OCI-LY7 (cell line): ENCODE data around the gene PRAME. TPM values are rescaled to one million over a fixed set of nuclear protein-coding genes. Genes with fewer than 3 reads are reported as not detected.

ENCODE experiments used
- BruUV-seq: library from RNA; stranded (reverse); fragments of 400-500 nt; replicated peaks from 2 replicates; lab custom pipeline; 2021; lab: Mats Ljungman, UMichigan
- CTCF ChIA-PET: fragments of 300-600 bp; sonication (Branson Sonifier 250); formaldehyde crosslinking; loops from one replicate; lab custom pipeline; 2022; ENCODE audit warnings: antibody characterized with exemption; ENCODE audit not compliant: unreplicated experiment; lab: Charles Lee
- POLR2A ChIA-PET: fragments of 300-600 bp; sonication (Branson Sonifier 250); formaldehyde crosslinking; loops from one replicate; lab custom pipeline; 2022; ENCODE audit warnings: antibody characterized with exemption; lab: Charles Lee
- DNase-seq: peaks from one replicate; pipeline ENCODE4 v3.0.0-alpha.2; 2015; ENCODE audit warnings: low spot score
- H2AFZ ChIP-seq: fragments of 200-600 bp; sonication (generic), shearing (Covaris generic); 2 replicates; pipeline ENCODE4 v1.6.1; 2014; ENCODE audit warnings: mild to moderate bottlenecking, antibody characterized with exemption, low read length, moderate library complexity
- H3K27ac ChIP-seq: fragments of 200-600 bp; sonication (generic); 2 replicates; pipeline ENCODE4 v1.5.1; 2014; ENCODE audit warnings: mixed run types, low read depth, mild to moderate bottlenecking, moderate library complexity, low read length, inconsistent platforms; ENCODE audit not compliant: poor library complexity, severe bottlenecking
- H3K36me3 ChIP-seq: fragments of 200-600 bp; sonication (generic); 2 replicates; pipeline ENCODE4 v1.6.1; 2014; ENCODE audit warnings: mild to moderate bottlenecking, antibody characterized with exemption, low read length, moderate library complexity, mixed read lengths; ENCODE audit not compliant: insufficient read depth
- H3K4me1 ChIP-seq: fragments of 200-600 bp; sonication (generic); 2 replicates; pipeline ENCODE4 v1.5.1; 2014; ENCODE audit warnings: mild to moderate bottlenecking, low read length; ENCODE audit not compliant: insufficient read depth, poor library complexity, severe bottlenecking
- H3K4me2 ChIP-seq: fragments of 200-600 bp; sonication (generic); 2 replicates; pipeline ENCODE4 v1.6.1; 2014; ENCODE audit warnings: mild to moderate bottlenecking, low read length
- H3K4me3 ChIP-seq: fragments of 200-600 bp; sonication (generic); 2 replicates; pipeline ENCODE4 v1.5.1; 2014; ENCODE audit warnings: mild to moderate bottlenecking, low read depth, low read length; ENCODE audit not compliant: poor library complexity, severe bottlenecking
- H3K79me2 ChIP-seq: fragments of 200-600 bp; sonication (generic); 2 replicates; pipeline ENCODE4 v1.6.1; 2016; ENCODE audit warnings: low read depth, mild to moderate bottlenecking, low read length, moderate library complexity, mixed read lengths; ENCODE audit not compliant: insufficient read depth
- H3K9me2 ChIP-seq: fragments of 200-600 bp; sonication (generic); 2 replicates; pipeline ENCODE4 v1.6.1; 2016; ENCODE audit warnings: mild to moderate bottlenecking, low read length, mixed read lengths; ENCODE audit not compliant: insufficient read depth
- H3K9me3 ChIP-seq: fragments of 200-600 bp; sonication (generic); 2 replicates; pipeline ENCODE4 v1.6.1; 2014; ENCODE audit warnings: mild to moderate bottlenecking, mixed run types, low read length, mixed read lengths
- H4K20me1 ChIP-seq: fragments of 200-600 bp; sonication (generic); 2 replicates; pipeline ENCODE4 v1.6.1; 2014; ENCODE audit warnings: mild to moderate bottlenecking, antibody characterized with exemption, low read length, moderate library complexity, mixed read lengths; ENCODE audit not compliant: insufficient read depth
- EZH2phosphoT487 ChIP-seq: fragments of 200-600 bp; sonication (generic); IDR thresholded peaks from 2 replicates; pipeline ENCODE4 v1.6.1; 2018; ENCODE audit warnings: low read depth, borderline replicate concordance, mild to moderate bottlenecking, mixed run types, antibody characterized with exemption, low read length, moderate library complexity, mixed read lengths
- intact Hi-C: fragments of 100-400 bp; cut with micrococcal nuclease; formaldehyde crosslinking; loops from one replicate; pipeline ENCODE4 v1.10.0; 2022; ENCODE audit not compliant: unreplicated experiment
- total RNA-seq, 2 experiments: library from RNA; depleted of rRNA in 1 of 2; stranded (reverse); fragments of >200 nt in 1 of 2; shearing (Covaris generic) in 1 of 2; gene quantifications; 2 replicates each; pipeline ENCODE4 v1.2.3, GENCODE V29; 2014 to 2022
- TF ChIP-seq, protein P1 (sequence below): fragments of 200-600 bp; sonication (generic); conservative IDR thresholded peaks from 2 replicates; pipeline ENCODE4 v1.5.1; 2014; ENCODE audit warnings: mild to moderate bottlenecking, antibody characterized with exemption, low read length, moderate library complexity, mixed read lengths

The PRAME gene
- total RNA-seq, 2 experiments from 2014 or later: 0.28 TPM; not detected in 1

DNA sequence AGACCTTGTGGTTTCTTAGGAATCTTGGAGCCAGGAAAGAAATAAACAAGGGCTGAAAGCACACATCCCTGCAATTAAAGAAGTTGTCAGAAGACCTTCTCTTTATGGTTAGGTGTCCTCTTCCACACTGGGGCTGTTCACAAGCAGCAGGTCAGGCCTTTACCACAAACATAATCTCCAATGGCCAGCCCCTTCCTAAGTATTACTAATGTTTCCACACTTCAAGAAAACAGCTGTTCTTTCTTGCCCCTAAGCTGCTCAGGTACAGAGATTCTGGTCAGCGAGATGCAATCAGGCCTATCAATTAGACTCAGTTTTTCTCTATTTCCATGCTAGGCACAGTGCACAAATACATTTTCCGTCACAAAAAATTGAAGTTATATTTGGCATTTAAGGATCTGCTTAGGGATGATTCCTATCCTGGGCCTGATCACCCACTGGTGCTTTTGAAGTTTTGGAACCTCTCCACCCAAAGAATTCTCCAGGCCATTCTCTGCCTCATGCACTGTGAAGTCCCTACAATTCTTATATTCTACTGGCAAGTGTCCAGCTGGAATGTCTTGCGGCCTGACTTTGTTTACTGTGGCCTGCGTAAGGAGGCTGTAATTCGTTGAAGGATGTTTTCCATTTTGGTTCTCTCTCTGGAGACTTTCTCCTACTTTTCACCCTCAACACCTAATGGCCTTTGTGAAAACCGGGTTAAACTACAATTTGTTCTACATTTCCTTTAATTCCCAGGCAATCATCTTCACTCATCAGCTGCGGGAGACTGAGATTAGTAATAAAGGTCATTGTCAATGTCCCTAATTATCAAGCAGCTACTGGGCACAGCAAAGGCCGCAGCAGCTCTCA is 5.1 kb downstream of the PRAME start:
- H3K4me2 ChIP-seq: no peak overlapping the region
- no peak overlapping the region for H3K27ac ChIP-seq
- H3K4me1 ChIP-seq: peaks cover 6% of the 10 kb centered on the region
- no peaks in the 10 kb centered on the region for H3K9me2 ChIP-seq
- H3K79me2 ChIP-seq: no peaks in the 10 kb centered on the region
- H3K4me3 ChIP-seq: no peak overlapping the region
- no peaks in the 10 kb centered on the region for H3K36me3 ChIP-seq
- no TSS peak for BruUV-seq
- intact Hi-C loops: no loop called here
- no peaks in the 10 kb centered on the region for H4K20me1 ChIP-seq
- POLR2A ChIA-PET: no interaction called here
- CTCF ChIA-PET: no interaction called here
- no peaks in the 10 kb centered on the region for H3K9me3 ChIP-seq
- no peak for DNase-seq
- TF ChIP-seq EZH2phosphoT487: no peak
- TF ChIP-seq, protein P1, sequence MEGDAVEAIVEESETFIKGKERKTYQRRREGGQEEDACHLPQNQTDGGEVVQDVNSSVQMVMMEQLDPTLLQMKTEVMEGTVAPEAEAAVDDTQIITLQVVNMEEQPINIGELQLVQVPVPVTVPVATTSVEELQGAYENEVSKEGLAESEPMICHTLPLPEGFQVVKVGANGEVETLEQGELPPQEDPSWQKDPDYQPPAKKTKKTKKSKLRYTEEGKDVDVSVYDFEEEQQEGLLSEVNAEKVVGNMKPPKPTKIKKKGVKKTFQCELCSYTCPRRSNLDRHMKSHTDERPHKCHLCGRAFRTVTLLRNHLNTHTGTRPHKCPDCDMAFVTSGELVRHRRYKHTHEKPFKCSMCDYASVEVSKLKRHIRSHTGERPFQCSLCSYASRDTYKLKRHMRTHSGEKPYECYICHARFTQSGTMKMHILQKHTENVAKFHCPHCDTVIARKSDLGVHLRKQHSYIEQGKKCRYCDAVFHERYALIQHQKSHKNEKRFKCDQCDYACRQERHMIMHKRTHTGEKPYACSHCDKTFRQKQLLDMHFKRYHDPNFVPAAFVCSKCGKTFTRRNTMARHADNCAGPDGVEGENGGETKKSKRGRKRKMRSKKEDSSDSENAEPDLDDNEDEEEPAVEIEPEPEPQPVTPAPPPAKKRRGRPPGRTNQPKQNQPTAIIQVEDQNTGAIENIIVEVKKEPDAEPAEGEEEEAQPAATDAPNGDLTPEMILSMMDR: no peak
- no peak overlapping the region for H2AFZ ChIP-seq

DNA sequence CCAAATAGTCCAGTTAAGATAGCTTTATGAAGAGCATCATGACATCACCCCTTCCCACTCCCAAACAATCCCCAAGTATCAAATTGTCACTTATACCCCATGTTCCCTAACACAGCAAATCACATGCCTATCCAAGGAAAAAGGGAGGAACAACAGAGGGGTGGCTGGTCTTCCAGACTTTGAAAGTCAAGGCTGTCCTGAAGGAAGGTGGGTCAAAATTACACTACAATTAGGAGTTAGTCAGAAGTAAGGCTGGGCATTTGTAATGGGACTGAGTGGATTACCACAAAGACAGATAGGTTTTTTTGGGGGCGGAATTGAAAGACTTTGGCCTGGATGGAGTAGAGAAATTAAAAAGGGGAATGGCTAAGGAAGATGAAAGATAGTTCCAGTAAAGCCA is 5.9 kb downstream of the PRAME start:
- ChIA-PET POLR2A (no interaction called here), CTCF (no interaction called here)
- no peak overlapping the region for H3K4me2 ChIP-seq
- no peaks in the 10 kb centered on the region for H3K79me2 ChIP-seq
- no peak overlapping the region for H3K4me3 ChIP-seq
- no peaks in the 10 kb centered on the region for H4K20me1 ChIP-seq
- no peaks in the 10 kb centered on the region for H3K36me3 ChIP-seq
- H3K27ac ChIP-seq: no peak overlapping the region
- intact Hi-C loops: no loop called here
- no peaks in the 10 kb centered on the region for H3K9me3 ChIP-seq
- H3K9me2 ChIP-seq: no peaks in the 10 kb centered on the region
- H3K4me1 ChIP-seq: no peaks in the 10 kb centered on the region
- H2AFZ ChIP-seq: no peak overlapping the region
- TF ChIP-seq EZH2phosphoT487: no peak
- TF ChIP-seq, protein P1: no peak
- no peak for DNase-seq
- BruUV-seq: no TSS peak

DNA sequence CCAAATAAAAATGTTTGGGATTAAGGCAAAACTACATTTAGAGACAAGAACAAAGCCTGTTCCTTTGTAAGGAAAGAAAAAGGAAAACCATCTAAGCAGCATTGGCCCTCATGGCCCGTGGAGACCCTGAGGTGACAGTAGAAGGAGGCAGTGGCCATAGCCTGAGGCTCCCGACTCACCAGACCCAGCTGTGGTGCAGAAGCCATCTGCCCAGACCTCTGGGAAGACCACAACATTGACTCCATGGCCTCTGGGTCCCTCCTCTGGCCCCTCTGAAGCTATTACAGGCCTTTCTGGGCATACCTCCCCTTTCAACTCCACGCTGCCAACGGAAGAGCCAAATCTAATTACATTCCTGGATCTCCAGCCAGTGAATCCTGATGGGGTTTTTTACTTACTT is 6.4 kb downstream of the PRAME start:
- Histone ChIP-seq H3K9me2 (no peaks in the 10 kb centered on the region), H3K27ac (no peak overlapping the region), H3K9me3 (no peaks in the 10 kb centered on the region), H3K79me2 (no peaks in the 10 kb centered on the region), H2AFZ (no peak overlapping the region), H3K4me3 (no peak overlapping the region), H3K36me3 (no peaks in the 10 kb centered on the region), H3K4me1 (no peaks in the 10 kb centered on the region), H4K20me1 (no peaks in the 10 kb centered on the region), H3K4me2 (no peak overlapping the region)
- CTCF ChIA-PET: no interaction called here
- TF ChIP-seq, protein P1: peak; percentile 56
- no peak for TF ChIP-seq EZH2phosphoT487
- POLR2A ChIA-PET: no interaction called here
- intact Hi-C loops: no loop called here
- no TSS peak for BruUV-seq
- peak; percentile 58 for DNase-seq
